T-helper 9 cell (primary cell): ENCODE measurements around the gene EXOC5.

Source experiments
- DNase-seq: peaks from one replicate; pipeline ENCODE4 v3.0.0-alpha.2; 2020

EXOC5 gene

DNA sequence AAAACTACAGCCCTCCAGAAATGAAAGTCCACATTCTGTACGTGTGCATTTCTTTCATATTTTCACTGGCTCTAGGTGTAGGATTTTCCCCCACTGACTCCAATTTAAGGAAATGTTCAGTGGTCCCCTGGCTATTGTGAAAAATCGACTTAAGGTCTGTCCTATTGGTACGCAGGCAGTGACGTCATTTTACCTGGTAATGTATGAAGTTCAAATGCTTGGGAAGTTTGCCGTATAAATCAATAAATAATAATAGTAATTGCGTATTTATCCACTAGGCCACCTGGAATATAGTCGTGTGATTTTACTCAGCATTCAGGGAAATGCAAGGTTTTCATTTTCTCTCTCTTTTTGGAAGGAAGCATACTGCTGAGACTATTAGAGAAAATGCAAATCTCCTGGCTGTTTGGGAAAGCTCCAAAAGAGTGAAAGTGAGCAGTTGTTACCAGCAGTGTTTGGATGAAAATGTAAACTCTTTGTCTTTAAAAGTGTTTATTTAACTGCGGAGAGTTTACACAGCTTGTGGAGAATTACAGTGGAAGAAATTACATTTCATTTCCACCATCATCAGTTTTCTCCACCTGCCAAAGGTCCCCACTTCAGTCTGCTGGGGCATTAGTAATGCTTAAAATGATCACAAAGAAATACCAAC lies 107.0 kb downstream of the EXOC5 start:
- DNase-seq, result no peak

- no peak for DNase-seq
Observed at GRCh38 chr14:57160333-57160732, 108.4 kb downstream of the EXOC5 start.

GRCh38 chr14:57153286-57153685 lies 115.4 kb downstream of the EXOC5 start:
- DNase-seq, result no peak
